HG02870 (cell line): Measurements from ENCODE around the gene OR8B3.

Source experiments
- ATAC-seq: cut with Tn5 transposase; IDR thresholded peaks from one replicate; pipeline ENCODE4 v1.9.1; 2021; ENCODE audit warnings: mild to moderate bottlenecking, moderate library complexity; ENCODE audit not compliant: unreplicated experiment

The OR8B3 gene

DNA sequence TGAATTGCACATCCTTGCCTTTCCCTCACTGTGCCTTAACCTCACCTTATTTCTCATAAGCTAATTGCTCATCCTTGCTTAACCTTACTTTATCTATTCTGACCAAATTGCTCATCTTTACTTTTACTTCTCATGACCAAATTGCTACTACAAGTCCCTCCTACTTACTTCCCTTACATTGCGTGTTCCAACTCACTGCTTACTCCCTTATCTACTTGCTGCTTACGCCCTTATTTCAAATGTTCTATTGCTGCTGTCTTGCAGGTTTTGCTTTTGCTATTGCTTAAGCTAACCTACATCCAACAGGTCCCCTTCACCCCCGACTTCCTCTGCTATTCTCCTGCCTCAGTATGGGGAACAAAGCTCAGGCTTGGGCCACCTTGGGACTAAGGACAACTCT is 22.5 kb downstream of the OR8B3 start:
- no peak for ATAC-seq

GRCh38 chr11:124359566-124359965 is 39.3 kb downstream of the OR8B3 start:
- no peak for ATAC-seq

DNA sequence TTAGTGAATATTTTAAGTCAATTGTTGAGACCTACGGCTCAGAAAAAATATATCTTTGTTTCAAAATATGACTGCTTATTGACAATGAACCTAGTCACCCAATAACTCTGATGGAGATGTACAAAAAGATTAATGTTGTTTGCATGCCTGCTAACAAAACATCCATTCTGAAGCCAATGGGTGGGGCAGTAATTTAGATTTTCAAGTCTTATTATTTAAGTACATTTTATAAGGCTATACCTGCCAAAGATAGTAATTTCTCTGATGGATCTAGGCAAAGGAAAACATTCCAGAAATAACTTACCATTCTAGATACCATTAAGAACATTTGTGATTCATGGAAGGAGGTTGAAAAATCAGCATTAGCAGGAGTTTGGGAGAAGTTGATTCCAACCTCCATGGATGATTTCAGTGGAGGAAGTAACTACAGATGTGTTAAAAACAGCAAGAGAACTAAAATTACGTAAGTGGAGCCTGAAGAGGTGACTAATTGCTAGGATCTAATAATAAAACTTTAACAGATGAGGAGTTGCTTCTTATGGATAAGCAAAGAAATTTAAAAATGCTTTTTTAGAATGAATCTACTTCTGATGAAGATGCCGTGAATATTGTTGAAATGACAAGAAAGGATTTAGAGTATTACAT is 52.4 kb downstream of the OR8B3 start:
- ATAC-seq: no peak
